ENCODE results near the gene ZFR. TPM values are rescaled to one million over a fixed set of nuclear protein-coding genes. Genes with fewer than 3 reads are reported as not detected.

Gene ZFR
- total and polyA plus RNA-seq, 9 of the 15 experiments (the other 6 are each of a cell fraction or from before 2014, with no cell fraction given): 35.5 to 108 (median 71.1) TPM

GRCh38 chr5:32369032-32369431 lies 75.5 kb downstream of the ZFR start:
- H3K27me3 ChIP-seq (ENCODE audit: control insufficient read depth in 2 of 2, insufficient read depth in 2 of 2, low read length in 2 of 2): no peaks in the 10 kb centered on the region
- no peaks in the 10 kb centered on the region for H3K9me3 ChIP-seq (replicated peaks; ENCODE audit: control insufficient read depth, insufficient read depth, low read depth, low read length)
- in situ Hi-C loops (cut with MboI): no loop called here
- ATAC-seq (no peak), DNase-seq (ENCODE audit: extremely low read depth in 1 of 4, low spot score in 3 of 4) (no peak), FAIRE-seq (no peak)
- no peak overlapping the region for H3K4me3 ChIP-seq
- H4K20me1 ChIP-seq (replicated peaks; ENCODE audit: control insufficient read depth, insufficient read depth, low read length): no peaks in the 10 kb centered on the region
- intact Hi-C loops (cut with micrococcal nuclease): no loop called here
- H3K79me2 ChIP-seq (ENCODE audit: control insufficient read depth, insufficient read depth, low read length): no peaks in the 10 kb centered on the region
- no TSS peak for BruUV-seq (replicated peaks)
- H2AFZ ChIP-seq (ENCODE audit: low read depth, low read length): no peak overlapping the region
- peaks cover 42% of the 10 kb centered on the region; the same call in 2 of the 3 replicates for H3K36me3 ChIP-seq (ENCODE audit: control insufficient read depth, insufficient read depth, low read length)
- no peak overlapping the region for H3K9ac ChIP-seq (ENCODE audit: insufficient read depth in 1 of 2, low read depth in 2 of 2, low read length in 2 of 2)
- H3K9me1 ChIP-seq (ENCODE audit: control insufficient read depth, insufficient read depth, low read length): no peaks in the 10 kb centered on the region
- WGBS (ENCODE audit: insufficient coverage, low coverage, missing lambda C conversion rate): 85% methylated on average over 4 of the region's 4 CpGs
- ChIA-PET CTCF (ENCODE audit: low intra/inter-chr PET ratio) (interaction anchor here (0.6 kb wide), 1 partner anchor 221 kb away, joined by 4 read pairs; no protein-coding TSS in a partner anchor), POLR2A (interaction anchor here (0.7 to 1.0 kb wide), 2 partner anchors 15 to 239 kb away, joined by 3 read pairs; no protein-coding TSS in a partner anchor)
- H3K27ac ChIP-seq (ENCODE audit: extremely low read depth, low read depth, low read length): peak overlapping the region; percentile 64; the same call in 1 of the 3 replicates
- H3K4me1 ChIP-seq (replicated peaks in 1 of 2; ENCODE audit: control insufficient read depth in 2 of 2, insufficient read depth in 2 of 2, low read length in 2 of 2): peaks cover 9 to 12% of the 10 kb centered on the region in 2 experiments; a peak in 4 of 5 replicates
- H3K4me2 ChIP-seq (ENCODE audit: insufficient read depth, low read length): no peak overlapping the region
- TF ChIP-seq GABPA (tag; conservative IDR thresholded peaks at IDR 0.05; ENCODE audit: low read depth): no peak
- no peak for TF ChIP-seq ZSCAN29 (IDR thresholded peaks at IDR 0.05)
- TF ChIP-seq MYC (IDR thresholded peaks at IDR 0.05; ENCODE audit: low read depth, low read length): no peak
- TF ChIP-seq MYC (CRISPR knock-in tag; IDR thresholded peaks at IDR 0.05; ENCODE audit: borderline replicate concordance, low read depth): no peak
- no peak for TF ChIP-seq NCOA4 (IDR thresholded peaks at IDR 0.05; ENCODE audit: partially characterized antibody)
- no peak for TF ChIP-seq RBM15 (IDR thresholded peaks at IDR 0.05; ENCODE audit: insufficient read depth, low read length)
- TF ChIP-seq HIVEP1 (CRISPR knock-in tag; IDR thresholded peaks at IDR 0.05): no peak
- no peak for TF ChIP-seq USF1 (CRISPR knock-in tag; IDR thresholded peaks at IDR 0.05)
- no peak for TF ChIP-seq SREBF1 (IDR thresholded peaks at IDR 0.05; ENCODE audit: borderline replicate concordance, low read depth, low read length)
- no peak for TF ChIP-seq THAP12 (CRISPR knock-in tag; IDR thresholded peaks at IDR 0.05)
- no peak for TF ChIP-seq FOXJ2 (tag; IDR thresholded peaks at IDR 0.05)
- TF ChIP-seq SETDB1 (IDR thresholded peaks at IDR 0.05; ENCODE audit: low read length): no peak
- TF ChIP-seq TAF7 (tag; IDR thresholded peaks at IDR 0.05): no peak
- no peak for TF ChIP-seq CUX1 (CRISPR knock-in tag; IDR thresholded peaks at IDR 0.05)
- no peak for TF ChIP-seq HES1 (IDR thresholded peaks at IDR 0.05; ENCODE audit: low read depth)
